HG03432 (cell line): ENCODE results near the gene ACIN1.
A peak's percentile ranks its signal among the peaks of the same experiment; 100 is the strongest.

Experiments used
- ATAC-seq: cut with Tn5 transposase; IDR thresholded peaks from one replicate; pipeline ENCODE4 v1.9.1; 2021; ENCODE audit warnings: mild to moderate bottlenecking, moderate library complexity; ENCODE audit not compliant: unreplicated experiment

ACIN1 gene

GRCh38 chr14:23044840-23045239 is 50.1 kb downstream of the ACIN1 start:
- ATAC-seq = no peak

GRCh38 chr14:23043754-23044153 is 51.2 kb downstream of the ACIN1 start:
- no peak for ATAC-seq

GRCh38 chr14:23043145-23043544 is 51.8 kb downstream of the ACIN1 start:
- ATAC-seq = no peak

- no peak for ATAC-seq
Observed at GRCh38 chr14:23042162-23042965, 52.6 kb downstream of the ACIN1 start, which contains the start of gene PSMB11. Gene PSMB11 (plus strand): TSS chr14:23042212. CDS start chr14:23042226, 14 bp downstream.

GRCh38 chr14:23041729-23042128 is 53.2 kb downstream of the ACIN1 start:
- ATAC-seq = no peak

GRCh38 chr14:23040100-23040499 is 54.8 kb downstream of the ACIN1 start:
- ATAC-seq = no peak

GRCh38 chr14:23035303-23036144 is 59.4 kb downstream of the ACIN1 start:
- ATAC-seq = no peak

- peak; percentile 95 for ATAC-seq
Observed at GRCh38 chr14:23034498-23035302, 60.2 kb downstream of the ACIN1 start, which contains the start of gene PSMB5. Gene PSMB5 (minus strand): TSS chr14:23034900. CDS start chr14:23034881, 19 bp downstream.

GRCh38 chr14:23033801-23034497 is 61.0 kb downstream of the ACIN1 start:
- ATAC-seq = no peak

- no peak for ATAC-seq
Observed at GRCh38 chr14:23033251-23033727, 61.6 kb downstream of the ACIN1 start.

GRCh38 chr14:23030936-23031335 is 64.0 kb downstream of the ACIN1 start:
- ATAC-seq = no peak

GRCh38 chr14:23028799-23029198 is 66.1 kb downstream of the ACIN1 start:
- ATAC-seq = no peak

- ATAC-seq = no peak
Observed at GRCh38 chr14:23025151-23025814, 69.7 kb downstream of the ACIN1 start.

- no peak for ATAC-seq
Observed at GRCh38 chr14:23024612-23025075, 70.3 kb downstream of the ACIN1 start.

GRCh38 chr14:23023795-23024152 is 71.2 kb downstream of the ACIN1 start:
- ATAC-seq = no peak

GRCh38 chr14:23023022-23023794 is 71.7 kb downstream of the ACIN1 start:
- ATAC-seq = no peak

GRCh38 chr14:23021889-23022442 is 73.0 kb downstream of the ACIN1 start:
- no peak for ATAC-seq

GRCh38 chr14:23021434-23021833 is 73.5 kb downstream of the ACIN1 start:
- ATAC-seq = no peak
